IPS-11a (cell line): ENCODE data around the gene RASSF3.
A peak's percentile ranks its signal among the peaks of the same experiment; 100 is the strongest.
"Not testable (repeated sequence)": the region's sequence is repeated elsewhere in the genome, so short reads cannot be mapped to it uniquely, and the experiment has no call there.

Source experiments
- H3K4me3 ChIP-seq: one replicate; pipeline ENCODE4 v1.5.1; 2013; ENCODE audit warnings: low read depth, low read length, control low read depth

The RASSF3 gene, protein sequence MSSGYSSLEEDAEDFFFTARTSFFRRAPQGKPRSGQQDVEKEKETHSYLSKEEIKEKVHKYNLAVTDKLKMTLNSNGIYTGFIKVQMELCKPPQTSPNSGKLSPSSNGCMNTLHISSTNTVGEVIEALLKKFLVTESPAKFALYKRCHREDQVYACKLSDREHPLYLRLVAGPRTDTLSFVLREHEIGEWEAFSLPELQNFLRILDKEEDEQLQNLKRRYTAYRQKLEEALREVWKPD

DNA sequence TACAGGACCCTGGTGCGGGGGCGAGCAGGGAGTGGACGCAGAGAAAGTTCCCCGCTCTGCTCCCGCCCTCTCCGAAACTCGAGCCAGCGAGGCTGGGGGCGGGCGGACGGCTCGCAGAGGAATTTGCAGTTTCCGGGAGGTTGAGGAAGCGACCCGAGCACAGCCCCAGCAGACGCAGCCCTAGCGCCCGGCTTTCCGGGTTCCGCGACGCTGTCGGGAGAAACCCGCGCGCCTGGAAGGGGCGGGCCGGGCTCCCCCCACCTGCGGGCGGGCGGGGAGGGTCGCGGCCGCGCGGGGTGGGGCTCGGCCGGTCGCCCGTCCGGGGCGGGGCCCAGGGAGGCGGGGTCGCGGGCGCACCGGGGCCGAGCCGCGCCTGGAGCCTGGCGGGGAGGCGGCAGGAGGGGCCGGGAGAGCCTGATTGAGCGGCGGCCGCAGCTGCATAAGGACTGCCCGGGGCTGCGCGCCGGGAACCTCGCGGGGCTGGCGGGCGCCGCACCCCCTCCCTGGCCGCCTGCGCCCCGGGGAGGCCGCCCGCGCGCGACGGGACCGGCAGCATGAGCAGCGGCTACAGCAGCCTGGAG, at the start of gene RASSF3:
Gene RASSF3 (plus strand): TSS at position 417 of the 581 bp plus-strand sequence. CDS start 138 bp downstream, at position 555.
- H3K4me3 ChIP-seq, result peak within 1 kb of the TSS; percentile 89

DNA sequence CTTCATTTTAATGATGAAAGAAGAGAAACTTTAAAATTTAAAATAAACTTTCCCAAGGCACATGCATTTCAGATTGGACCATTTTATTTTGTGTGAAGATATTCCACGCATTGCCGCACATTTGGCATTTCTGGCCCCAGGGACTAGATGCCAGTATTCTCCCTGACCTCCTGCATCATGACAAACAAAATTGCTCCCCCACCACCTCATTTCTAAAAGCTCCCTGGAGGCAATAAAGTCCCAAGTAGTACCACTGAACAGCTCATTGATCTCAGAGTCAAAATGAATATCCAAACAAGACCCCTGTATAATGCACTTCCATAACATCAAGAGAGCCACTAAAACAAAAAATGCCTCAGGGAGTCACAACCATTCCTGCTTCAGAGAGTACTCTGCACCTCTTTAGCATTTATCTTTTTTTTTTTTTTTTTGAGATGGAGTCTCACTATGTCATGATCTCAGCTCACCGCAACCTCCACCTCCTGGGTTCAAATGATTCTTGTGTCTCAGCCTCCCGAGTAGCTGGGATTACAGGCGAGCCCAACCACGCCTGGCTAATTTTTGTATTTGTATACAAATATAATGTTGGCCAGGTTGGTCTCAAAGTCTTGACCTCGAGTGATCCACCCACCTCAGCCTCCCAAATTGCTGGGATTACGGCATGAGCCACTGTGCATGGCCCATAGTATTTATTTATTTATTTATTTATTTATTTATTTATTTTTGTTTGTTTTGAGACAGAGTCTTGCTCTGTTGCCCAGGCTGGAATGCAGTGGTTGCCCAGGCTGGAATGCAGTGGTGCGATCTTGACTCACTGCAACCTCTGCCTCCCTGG, 48.8 kb upstream of the RASSF3 start:
- H3K4me3 ChIP-seq, result no peak overlapping the region

- no peak overlapping the region for H3K4me3 ChIP-seq
These were observed 44.2 kb upstream of the RASSF3 start for GRCh38 chr12:64566122-64566521.

- H3K4me3 ChIP-seq, result no peak overlapping the region
These were observed 43.3 kb upstream of the RASSF3 start for GRCh38 chr12:64566831-64567517.

DNA sequence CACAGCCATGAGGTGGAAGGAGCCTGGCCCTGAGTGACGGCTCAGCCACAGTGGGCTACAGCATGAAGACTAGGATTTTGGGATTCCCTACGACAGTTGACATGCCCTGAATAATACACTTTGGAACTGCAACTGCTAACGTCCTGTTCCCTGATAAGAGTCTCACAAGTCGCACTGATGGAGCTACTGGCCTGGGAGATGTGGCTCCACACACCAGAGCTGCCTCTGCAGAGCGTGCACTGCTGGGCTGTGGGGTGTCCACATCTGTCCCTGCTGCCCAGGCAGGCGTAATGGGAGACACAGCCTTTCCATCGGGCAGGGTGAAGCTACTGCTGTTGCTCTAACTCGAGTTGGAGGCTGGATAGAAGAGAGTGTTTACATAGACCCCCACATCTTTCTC, 42.7 kb upstream of the RASSF3 start:
- no peak overlapping the region for H3K4me3 ChIP-seq

DNA sequence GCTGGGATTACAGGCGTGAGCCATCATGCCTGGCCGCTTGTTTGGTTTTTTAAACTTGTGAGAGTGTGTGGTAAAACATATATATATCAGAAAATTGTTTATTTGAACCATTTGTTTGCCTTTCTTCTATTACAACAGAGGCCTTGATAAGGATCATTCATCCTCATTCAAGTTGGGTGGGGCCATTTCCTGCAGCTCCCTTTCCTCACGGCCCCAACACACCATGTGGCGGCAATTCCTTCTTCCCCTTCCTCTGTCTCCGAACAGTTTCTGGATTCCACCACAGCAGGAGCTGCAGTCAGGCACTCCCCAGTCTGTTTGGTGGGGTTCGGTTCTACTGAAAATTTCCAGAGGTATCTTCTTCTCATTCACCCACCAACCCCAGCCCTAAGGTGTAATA, 42.0 kb upstream of the RASSF3 start:
- H3K4me3 ChIP-seq, result no peak overlapping the region

GRCh38 chr12:64569923-64570691, 40.2 kb upstream of the RASSF3 start:
- no peak overlapping the region for H3K4me3 ChIP-seq

DNA sequence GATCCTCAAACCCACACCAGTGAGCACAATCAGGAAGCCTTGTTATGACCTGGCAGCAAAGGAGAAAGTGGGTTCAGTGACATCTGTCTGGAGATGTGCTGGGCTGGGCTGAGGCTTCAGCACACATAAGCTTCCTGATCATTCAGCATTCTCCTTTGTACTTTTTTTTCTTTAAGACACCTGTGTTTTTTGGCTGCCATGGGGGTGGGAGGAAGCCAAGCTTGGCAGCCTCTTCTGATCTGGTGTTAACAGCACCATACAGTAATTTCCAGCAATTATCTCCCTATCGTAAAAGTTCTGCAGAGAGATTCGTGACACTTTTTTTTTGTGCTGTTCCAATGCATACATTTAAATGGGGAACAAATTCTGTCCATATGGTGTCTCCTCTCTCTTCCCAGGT, 38.9 kb upstream of the RASSF3 start:
- no peak overlapping the region for H3K4me3 ChIP-seq

DNA sequence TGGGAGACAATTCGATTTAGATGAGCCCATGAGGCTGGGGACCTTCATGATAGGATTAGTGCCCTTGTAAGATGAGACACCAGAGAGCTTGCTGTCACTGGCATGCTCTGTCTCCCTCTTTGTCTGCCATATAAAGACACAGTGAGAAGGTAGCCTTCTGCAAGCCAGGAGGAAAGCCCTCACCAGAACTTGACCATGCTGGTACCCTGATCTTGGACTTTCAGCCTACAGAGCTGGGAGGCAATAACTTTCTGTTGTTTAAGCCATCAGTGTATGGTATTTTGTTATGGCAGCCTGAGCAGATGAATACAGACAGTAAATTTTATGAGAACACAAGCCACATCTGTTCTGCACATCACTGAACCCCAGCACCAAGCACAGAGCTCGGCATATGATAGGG, 38.1 kb upstream of the RASSF3 start:
- H3K4me3 ChIP-seq, result no peak overlapping the region

- no peak overlapping the region for H3K4me3 ChIP-seq
These were observed 35.5 kb upstream of the RASSF3 start for GRCh38 chr12:64574837-64575236.

- H3K4me3 ChIP-seq, result no peak overlapping the region
These were observed 33.2 kb upstream of the RASSF3 start for GRCh38 chr12:64577046-64577445.

DNA sequence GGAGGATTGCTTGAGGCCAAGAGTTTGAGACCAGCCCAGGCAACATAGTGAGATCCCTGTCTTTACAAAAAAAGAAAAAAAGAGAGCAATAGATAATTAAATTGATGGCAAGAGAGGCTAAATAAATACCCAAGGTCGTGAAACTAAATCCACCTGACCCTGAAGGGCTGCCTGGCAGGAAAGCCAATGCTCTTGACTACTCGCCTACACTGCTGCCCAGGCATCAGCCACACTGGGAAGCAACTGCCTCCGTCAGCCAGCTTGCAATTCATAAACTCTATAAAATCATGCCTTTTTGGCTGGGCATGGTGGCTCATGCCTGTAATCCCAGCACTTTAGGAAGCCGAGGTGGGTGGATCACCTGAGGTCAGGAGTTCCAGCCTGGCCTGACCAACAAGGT, 31.7 kb upstream of the RASSF3 start:
- no peak overlapping the region for H3K4me3 ChIP-seq

GRCh38 chr12:64580681-64581080, 29.6 kb upstream of the RASSF3 start:
- no peak overlapping the region for H3K4me3 ChIP-seq

- no peak overlapping the region for H3K4me3 ChIP-seq
These were observed 28.2 kb upstream of the RASSF3 start for GRCh38 chr12:64582114-64582513.

DNA sequence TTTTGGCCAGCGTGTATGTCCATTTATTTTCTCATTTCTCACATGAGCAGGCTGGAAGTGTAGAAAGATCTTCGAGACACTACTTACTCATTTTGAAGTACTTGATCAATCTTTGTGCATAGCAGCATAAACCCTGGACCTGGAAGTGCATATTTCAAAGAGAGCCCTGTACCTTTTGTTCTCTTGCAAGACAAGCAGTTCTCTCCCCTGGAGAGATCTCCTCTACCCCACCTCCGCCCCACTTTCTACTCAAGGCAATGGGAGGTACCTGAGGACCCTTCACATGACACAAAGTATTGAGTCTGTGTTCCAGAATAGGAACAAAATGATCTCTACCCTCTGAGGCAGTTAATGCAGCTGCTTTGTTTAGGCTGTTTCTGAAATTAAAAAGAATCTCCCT, 27.4 kb upstream of the RASSF3 start:
- H3K4me3 ChIP-seq, result no peak overlapping the region

DNA sequence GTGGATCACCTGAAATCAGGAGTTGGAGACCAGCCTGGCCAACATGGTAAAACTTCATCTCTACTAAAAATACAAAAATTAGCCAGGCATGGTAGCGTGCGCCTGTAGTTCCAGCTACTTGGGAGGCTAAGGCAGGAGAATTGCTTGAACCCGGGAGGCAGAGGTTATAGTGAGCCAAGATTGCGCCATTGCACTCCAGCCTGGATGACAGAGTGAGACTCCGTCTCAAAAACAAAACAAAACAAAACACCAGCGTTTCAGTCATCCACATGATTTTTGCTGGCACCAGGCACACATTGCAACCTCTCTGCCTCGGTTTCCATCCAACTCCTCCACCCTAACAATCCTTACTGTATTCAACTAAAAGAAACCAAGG, 26.9 kb upstream of the RASSF3 start:
- H3K4me3 ChIP-seq, result not testable (repeated sequence)

GRCh38 chr12:64583771-64584421, 26.4 kb upstream of the RASSF3 start:
- H3K4me3 ChIP-seq, result no peak overlapping the region

DNA sequence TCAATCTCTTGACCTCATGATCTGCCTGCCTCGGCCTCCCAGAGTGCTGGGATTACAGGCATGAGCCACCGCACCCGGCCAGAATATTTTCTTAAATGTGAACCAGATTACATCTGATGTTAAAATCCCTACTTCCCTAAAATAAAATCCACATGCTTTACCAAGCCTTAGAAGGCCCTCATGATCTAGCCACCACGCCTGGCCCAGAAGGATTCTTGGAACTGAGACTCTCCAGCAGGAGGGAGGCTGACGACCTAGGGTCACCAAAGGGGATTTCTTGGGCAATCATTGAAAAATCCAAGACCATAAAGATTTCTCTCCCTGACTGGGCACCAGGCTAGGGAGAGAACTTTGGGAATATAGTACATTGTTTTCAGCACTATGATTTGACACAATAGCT, 25.2 kb upstream of the RASSF3 start:
- H3K4me3 ChIP-seq, result no peak overlapping the region

DNA sequence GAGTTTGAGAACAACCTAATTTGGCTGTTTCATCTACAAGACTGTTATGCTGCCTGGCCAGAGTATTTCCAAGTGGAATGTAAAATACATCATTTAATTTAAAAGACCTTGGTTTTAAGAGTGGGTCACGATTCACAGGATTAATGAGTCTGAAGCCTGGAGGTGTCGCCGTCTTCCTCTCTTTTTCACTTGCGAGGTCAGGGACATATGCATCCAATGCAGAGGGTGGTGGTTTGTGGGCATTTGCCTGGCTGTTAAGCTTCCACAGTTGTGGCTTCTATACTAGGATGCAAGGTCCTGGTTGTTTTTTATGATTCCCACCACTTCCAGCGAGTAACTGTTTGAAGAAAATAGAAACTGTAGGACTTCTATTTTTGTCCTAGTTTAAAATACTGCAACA, 22.8 kb upstream of the RASSF3 start:
- no peak overlapping the region for H3K4me3 ChIP-seq

DNA sequence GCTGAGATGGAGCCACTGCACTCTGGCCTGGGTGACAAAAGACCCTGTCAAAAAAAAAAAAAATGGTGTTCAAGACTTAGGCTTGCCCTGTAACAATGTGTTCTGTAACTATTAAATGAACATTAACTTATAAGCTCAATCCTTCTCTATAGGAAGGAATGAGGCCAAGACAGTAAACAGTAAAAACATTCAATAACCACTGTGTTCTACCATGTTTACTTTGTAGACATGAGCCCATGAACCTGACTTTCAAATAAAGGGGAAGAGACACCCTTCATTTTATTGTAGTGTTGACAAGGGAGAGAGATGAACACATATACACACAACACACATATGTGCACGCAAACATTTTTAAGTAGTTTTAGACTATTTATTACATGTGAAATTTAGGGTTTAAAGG, 20.1 kb upstream of the RASSF3 start:
- no peak overlapping the region for H3K4me3 ChIP-seq
